NCI-H748 treated with DMSO at 0.1 percent for 48 hours (cell line): Measurements from ENCODE around the gene USH2A.

ENCODE experiments used
- DNase-seq: peaks from one replicate; lab custom pipeline; 2025; lab: John Stamatoyannopoulos, UW

USH2A gene

DNA sequence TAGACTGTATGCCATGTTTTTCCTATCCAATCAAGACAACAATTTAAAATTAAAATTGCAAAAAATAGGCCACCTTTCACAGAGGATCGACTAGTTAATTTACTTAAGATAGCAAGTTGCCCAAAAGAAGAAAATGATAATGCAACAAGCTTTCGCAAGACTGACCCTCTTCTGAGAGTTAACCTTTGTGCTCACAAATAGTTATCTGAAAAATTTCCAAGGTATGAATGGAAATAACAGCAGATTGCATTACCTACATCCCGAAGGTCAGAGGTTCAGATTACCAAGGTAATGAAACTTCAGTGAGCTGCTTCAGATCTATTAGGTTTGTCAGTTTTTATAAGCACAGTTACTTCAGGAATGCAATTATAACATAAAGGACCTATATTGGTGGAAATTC lies 558.2 kb downstream of the USH2A start:
- DNase-seq: no peak

DNA sequence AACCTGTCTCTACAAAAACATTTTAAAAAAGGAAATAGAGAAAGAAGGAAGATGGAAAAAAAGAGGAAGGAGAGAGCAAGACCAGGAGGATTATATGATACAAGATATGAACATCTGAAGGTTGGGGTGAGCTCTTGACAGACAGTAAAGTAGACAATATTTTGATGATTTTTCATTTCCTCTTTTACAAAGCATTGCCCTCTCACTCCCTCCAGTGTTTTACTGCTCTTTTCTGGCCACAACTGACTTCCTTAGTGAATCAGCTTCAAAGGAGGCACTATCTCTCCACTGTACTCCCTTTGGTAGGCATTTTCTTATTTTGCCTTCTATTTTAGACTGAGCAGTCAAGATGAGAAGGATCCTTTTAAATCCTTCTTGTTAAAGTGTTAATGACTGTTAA lies 559.5 kb downstream of the USH2A start:
- DNase-seq: no peak

DNA sequence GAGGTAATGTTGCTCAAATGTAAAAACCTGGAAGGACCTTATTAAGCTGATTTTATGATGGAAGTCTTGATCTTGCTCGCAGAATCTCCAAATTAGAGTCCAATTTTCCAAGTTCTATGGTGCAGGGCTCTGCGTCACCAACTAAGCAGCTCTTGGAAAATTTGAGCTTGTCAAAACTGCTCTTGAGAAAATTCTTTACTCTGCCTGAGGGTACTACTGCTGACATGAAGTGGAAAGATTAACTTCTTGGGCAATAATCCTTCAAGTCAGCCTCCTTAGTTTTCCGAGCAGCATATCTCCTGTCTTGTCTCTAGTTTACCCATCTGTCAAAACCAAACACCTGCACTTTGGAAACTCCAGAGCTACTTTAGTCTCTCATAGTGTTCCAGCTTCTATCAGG lies 562.4 kb downstream of the USH2A start:
- no peak for DNase-seq

DNA sequence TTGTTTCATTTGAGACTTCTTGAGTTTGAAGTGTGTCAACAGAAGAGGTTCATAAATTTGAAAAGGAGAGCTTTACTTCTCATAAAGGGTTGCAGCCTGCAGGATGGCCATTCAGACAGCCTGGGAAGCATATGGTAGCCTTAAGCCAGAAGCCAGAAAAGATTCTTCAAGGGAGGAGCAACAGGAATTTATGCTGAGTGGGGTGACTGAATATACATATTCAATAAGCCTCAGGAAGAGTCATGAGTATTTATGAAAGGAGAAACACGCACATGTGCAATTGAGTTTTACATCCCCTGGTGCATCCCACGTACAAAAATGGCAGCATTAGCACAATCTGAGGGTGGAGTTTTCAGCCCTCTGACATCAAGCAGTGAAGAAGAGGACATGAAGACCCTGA lies 565.9 kb downstream of the USH2A start:
- no peak for DNase-seq

GRCh38 chr1:215845234-215845891 lies 577.9 kb downstream of the USH2A start:
- no peak for DNase-seq

GRCh38 chr1:215844777-215845176 lies 578.5 kb downstream of the USH2A start:
- no peak for DNase-seq

DNA sequence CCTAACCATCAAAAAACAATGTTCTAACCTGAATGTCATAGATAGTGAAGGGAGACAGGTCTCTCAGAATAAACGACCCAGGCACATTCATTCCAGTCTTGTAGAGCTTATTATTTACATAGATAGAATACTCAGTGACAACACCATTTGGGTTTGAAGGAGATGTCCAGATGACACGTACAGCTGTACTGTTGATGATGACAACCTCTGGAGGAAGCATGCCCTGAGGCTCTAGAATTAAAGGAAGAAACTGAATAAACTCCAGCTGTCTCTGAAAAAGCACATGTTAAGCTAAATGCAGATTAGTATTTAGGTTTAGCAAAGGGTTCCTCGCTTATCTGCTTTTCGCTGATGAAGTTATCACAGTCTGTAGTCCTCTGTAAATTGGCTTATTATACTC lies 579.0 kb downstream of the USH2A start:
- DNase-seq: no peak

GRCh38 chr1:215842905-215843304 lies 580.3 kb downstream of the USH2A start:
- DNase-seq: no peak

DNA sequence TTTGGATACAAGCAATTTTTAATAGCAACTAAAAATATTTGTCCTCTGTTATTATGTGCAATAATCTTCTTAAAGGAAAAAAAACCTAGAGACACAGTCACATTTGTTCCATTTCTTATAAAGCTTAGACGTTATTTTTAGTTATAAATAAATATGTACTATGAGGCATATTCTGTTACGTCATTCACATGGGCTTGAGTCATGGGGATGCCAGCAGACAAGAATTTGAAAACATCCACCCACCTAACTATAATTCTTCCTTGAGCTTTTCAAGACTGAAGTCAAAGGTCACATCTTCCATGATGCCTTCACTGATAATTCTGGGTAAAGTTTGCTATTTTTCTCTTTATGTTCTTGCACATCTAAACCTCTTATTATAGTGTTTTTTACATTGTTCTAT lies 587.3 kb downstream of the USH2A start:
- no peak for DNase-seq

GRCh38 chr1:215833941-215834729 lies 589.1 kb downstream of the USH2A start:
- no peak for DNase-seq

DNA sequence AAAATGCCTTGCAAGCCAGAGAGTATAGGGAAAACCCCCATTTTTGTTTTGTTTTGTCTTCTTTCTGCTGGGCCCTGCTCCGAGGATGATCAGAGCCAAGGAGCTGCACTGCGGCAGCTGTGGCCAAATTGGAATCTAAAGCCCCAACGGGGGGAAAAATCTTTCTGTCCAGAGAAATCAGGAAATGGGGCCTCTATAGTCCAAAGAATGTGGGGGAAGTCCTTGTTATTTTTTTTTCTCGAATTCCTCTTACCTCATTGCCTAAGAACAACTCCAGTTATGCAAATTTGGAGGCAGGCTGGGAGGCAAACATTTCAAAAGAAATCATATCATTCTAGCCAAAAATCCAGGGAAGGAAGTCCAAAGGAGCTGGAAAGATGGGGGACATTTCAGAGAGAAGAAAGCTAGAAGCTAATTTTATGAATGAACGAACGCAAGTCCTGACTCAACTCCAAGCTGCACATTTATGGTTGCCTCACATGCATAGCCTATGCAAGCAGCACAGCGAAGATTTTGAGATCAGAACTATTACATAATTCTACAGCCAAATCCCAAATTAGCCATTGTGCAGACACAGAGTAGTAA lies 592.9 kb downstream of the USH2A start:
- DNase-seq: no peak

DNA sequence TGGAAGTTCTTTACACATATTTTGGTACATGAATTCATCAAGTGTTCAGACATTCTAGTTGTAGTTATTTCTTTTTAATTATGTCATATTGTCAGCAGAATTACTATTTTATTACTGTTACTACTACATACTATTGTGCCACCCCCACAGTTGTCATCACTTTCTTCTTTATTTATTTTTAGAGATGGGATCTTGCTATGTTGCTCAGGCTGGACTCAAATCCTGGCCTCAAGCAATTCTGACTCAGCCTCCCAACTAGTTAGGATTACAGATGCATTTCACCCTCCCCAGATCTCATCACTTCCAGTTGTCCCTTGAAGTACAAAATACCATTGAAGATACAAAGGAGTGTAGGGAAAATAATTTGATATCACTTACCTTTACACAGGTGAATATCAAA lies 598.2 kb downstream of the USH2A start:
- no peak for DNase-seq

DNA sequence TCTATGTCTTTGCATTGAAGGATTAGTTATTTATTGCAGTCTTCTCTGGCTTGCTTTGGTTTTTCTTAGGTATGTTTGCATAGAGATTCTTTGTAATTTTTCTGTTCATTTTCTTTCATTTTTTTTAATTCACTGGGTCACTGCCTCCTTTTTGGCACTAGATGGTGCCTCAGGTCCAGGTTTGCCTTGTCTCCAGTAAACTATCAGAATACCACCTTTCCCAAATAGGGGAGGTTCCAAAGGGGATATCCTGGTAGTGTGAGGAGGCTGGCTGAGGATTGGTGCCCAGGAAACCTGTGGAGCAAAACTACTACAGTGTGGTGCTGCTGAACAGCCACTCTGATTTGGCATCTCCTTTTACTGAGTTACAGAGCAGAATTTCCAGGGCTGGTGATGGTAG lies 599.0 kb downstream of the USH2A start:
- DNase-seq: no peak

GRCh38 chr1:215819114-215819513 lies 604.1 kb downstream of the USH2A start:
- no peak for DNase-seq

DNA sequence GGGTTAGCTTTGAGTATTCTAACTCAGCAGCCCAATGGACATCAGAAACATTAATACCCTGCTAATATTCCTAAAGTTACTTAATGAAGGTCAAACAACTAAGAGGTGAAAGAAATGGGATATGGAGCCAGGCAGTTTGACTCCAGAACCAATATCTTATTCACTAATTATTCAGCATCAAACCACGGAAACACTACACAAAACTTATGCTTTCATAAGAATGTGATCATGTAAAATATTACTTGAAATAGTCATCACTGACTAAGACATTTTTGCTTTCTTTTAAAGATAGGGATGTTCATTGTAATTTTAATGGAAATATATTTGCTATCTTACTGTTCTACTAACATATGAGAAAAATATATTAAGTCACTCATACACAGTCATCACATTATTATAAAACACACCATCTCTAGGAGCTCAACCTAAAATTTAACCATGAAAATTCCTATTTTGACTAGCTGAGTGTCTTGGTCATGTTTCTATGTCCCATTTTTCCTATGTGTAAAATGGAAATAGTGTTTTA lies 615.3 kb downstream of the USH2A start:
- DNase-seq: no peak

- no peak for DNase-seq
Observed at GRCh38 chr1:215807218-215807617, 616.0 kb downstream of the USH2A start.

DNA sequence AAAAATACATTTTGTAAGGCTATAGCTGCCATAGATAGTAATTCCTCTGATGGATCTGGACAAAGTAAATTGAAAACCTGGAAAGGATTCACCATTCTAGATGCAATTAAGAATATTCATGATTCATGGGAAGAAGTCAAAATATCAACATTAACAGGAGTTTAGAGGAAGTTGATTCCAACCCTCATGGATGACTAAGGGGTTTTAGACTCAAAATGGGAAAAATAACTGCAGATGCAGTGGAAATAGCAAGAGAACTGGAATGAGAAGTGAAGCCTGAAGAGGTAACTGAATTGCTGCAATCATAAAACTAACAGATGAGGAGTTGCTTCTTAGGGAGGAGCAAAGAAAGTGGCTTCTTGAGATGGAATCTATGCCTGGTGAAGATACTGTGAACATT lies 625.4 kb downstream of the USH2A start:
- no peak for DNase-seq

DNA sequence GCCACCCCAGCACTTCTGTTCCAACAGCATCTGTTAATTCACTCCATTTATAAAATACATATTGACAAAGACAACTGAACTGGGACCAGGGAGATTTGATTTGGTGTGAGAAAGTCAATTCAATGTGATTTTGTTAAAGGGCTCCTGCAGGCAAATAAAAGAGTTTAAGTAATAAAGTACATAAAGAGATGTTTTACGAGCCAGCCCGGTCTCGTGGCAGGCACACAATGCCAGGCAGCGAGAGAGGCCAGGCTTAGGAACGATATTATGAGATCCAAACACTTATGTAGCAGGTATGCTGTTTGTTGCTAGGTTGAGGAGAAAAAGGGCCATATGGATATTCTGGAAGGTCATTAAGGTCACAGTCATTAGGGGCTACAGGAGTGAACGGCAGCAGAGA lies 629.1 kb downstream of the USH2A start:
- DNase-seq: peak; percentile 87

DNA sequence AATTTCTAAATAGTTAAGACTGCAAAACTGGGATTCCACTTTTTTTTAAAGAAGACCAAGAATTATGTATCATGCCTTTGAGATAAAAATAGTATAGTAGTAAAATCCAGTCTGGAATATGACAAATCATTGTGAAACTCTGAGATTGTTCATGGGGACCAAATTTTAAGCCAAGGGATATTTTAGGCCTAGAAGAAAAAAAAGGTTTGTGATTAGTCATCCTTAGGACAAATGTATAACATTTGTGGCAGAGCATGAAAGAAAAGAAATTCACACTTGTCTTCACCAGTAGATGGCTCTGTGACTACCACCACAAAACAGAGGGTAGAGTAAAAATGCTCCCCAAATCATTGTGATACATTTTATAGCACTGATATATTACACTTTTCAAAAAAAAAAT lies 630.1 kb downstream of the USH2A start:
- DNase-seq: no peak

- no peak for DNase-seq
Observed at GRCh38 chr1:215792446-215792845, 630.8 kb downstream of the USH2A start.

DNA sequence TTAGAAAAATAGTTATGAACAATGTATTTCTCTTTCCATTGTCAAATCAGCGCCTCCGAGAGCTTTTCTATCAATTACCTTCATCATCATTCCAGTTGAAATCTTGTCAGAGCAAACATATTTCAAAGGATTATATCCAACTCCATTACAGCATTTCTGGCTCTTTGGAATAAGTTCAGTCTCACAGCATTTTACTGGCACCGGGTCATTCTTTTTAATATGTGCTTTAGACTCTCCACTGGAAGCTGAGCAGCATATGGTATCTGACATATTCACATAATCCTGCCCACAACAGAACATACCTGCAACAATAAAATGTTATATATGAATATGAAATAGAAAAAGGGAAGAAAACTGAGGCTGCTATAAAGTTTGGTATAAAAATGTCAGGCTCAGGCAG lies 633.3 kb downstream of the USH2A start:
- DNase-seq: no peak

- DNase-seq: no peak
Observed at GRCh38 chr1:215786997-215787396, 636.3 kb downstream of the USH2A start.

DNA sequence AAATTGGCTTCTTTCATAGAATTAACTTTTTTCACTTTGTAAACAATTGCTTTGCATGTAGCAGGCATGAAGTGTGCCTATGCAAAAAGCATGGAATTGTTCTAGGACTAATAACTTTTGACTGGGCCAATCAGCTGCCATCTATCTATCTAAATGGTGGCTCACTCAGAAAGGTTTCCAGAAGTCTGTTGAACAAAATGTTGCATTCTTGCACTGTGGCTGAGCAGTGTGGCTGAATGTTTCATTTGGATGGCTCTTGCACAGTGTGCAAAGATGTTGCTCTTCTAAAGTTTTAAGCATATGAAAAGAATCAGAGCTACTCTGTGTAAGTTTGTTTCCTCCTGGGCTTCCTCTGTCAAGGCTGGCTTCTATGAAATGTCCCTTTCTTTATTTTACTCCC lies 642.6 kb downstream of the USH2A start:
- DNase-seq: no peak
